Heart left ventricle (tissue), 13 donors: ENCODE data around the gene BCAS1.

Source experiments
- POLR2A ChIP-seq, 2 donors: fragments of 450-650 bp; IDR thresholded peaks; one replicate each; pipeline ENCODE4 v1.6.1; 2017; ENCODE audit warnings: antibody characterized with exemption in 2 of 2, mild to moderate bottlenecking in 2 of 2, moderate library complexity in 2 of 2
- TF ChIP-seq, protein P1 (sequence below), 12 donors: fragments of 200-600 bp; sonication (generic) in 4 of 12; IDR thresholded peaks; one replicate each; pipeline versions ENCODE4 v1.5.0 to v1.8.0; 2018 to 2022; ENCODE audit warnings: antibody characterized with exemption in 12 of 12, mild to moderate bottlenecking in 5 of 12
- donor health status: ischemic (EF 13 %, LVEDD 7.1; RV severe dilation, severe dysfunction).
- donor health status: DM: no; HTN: yes; CAD: no.
- donor health status: DM: no; HTN: no; CAD: no.
- donor health status: ischemic (EF 25% LVEDD 6.9; RV normal size, moderate dysfunction).
- donor health status: ischemic (EF 25% LVEDD 5.7; RV mildly dilated, moderate dysfunction).
- donor health status: ischemic (EF 35%, LVEDD 5.7; RV mildly dilated, moderate dysfunction).
- donor health status: nonischemic (EF 11% LVEDD 7.7; RV severe dilation, severe dysfunction).
- donor health status: DM: yes; HTN: yes; CAD: no.
- donor health status: PGD.
- donor health status: ischemic (EF 29% LVEDD 5.4; RV normal size, mild dysfunction).
- donor health status: nonischemic (EF 23%, LVEDD 6.1; RV moderate dilation, normal function).

DNA sequence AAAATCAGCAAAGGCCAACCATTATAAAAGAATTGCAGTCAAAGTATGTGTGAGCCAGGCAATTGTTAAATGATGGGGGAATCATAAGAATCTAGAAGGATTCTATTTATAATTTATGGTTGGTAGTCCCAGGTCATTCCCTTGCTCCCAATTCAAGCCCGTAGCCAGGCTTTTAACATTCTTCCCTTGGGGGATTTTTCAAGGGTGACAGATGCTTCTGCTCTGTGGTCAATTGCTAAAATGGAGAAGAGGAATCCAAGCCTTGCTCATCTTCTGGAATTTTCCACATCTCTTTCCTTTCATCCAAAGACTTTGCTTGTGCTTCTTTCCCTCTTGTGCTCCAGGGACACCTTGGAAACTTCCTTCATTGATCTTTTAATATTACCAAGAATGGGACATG is 18.0 kb upstream of the BCAS1 start:
- TF ChIP-seq, protein P1, sequence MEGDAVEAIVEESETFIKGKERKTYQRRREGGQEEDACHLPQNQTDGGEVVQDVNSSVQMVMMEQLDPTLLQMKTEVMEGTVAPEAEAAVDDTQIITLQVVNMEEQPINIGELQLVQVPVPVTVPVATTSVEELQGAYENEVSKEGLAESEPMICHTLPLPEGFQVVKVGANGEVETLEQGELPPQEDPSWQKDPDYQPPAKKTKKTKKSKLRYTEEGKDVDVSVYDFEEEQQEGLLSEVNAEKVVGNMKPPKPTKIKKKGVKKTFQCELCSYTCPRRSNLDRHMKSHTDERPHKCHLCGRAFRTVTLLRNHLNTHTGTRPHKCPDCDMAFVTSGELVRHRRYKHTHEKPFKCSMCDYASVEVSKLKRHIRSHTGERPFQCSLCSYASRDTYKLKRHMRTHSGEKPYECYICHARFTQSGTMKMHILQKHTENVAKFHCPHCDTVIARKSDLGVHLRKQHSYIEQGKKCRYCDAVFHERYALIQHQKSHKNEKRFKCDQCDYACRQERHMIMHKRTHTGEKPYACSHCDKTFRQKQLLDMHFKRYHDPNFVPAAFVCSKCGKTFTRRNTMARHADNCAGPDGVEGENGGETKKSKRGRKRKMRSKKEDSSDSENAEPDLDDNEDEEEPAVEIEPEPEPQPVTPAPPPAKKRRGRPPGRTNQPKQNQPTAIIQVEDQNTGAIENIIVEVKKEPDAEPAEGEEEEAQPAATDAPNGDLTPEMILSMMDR (IDR thresholded peaks at IDR 0.05), result no peak
- TF ChIP-seq POLR2A (IDR thresholded peaks at IDR 0.05), result no peak
